ENCODE data around the gene PDPN. TPM values are rescaled to one million over a fixed set of nuclear protein-coding genes. Genes with fewer than 3 reads are reported as not detected.

The PDPN gene
- polyA plus RNA-seq, 1 of the 3 experiments (the other 2 are of a cell fraction) = not detected

- ChIA-PET CTCF (no interaction called here), POLR2A (no interaction called here)
- Histone ChIP-seq H3K9me2 (no peaks in the 10 kb centered on the region), H3K27ac (ENCODE audit: low read depth in 2 of 2, low read length in 1 of 2) (no peak overlapping the region), H3K9ac (no peak overlapping the region), H3K9me3 (no peaks in the 10 kb centered on the region), H3K4me2 (no peak overlapping the region), H3K79me2 (ENCODE audit: insufficient read depth) (no peaks in the 10 kb centered on the region), H3K36me3 (replicated peaks in 1 of 2; ENCODE audit: control insufficient read depth in 1 of 2, insufficient read depth in 2 of 2, low read length in 1 of 2) (no peaks in the 10 kb centered on the region), H3K4me3 (ENCODE audit: low read depth in 2 of 2, low read length in 1 of 2) (no peak overlapping the region), H3F3A (replicated peaks; ENCODE audit: insufficient read depth) (no peaks in the 10 kb centered on the region), H3K4me1 (ENCODE audit: control insufficient read depth in 1 of 2, insufficient read depth in 2 of 2, low read depth in 1 of 2, low read length in 1 of 2) (no peaks in the 10 kb centered on the region), H4K20me1 (ENCODE audit: insufficient read depth) (no peaks in the 10 kb centered on the region), H3K27me3 (ENCODE audit: insufficient read depth) (peaks cover 58% of the 10 kb centered on the region), H2AFZ (ENCODE audit: low read depth) (no peak overlapping the region)
- TF ChIP-seq ELF1 (IDR thresholded peaks at IDR 0.05) (no peak), FOXJ3 (CRISPR knock-in tag; IDR thresholded peaks at IDR 0.05) (no peak), CHD2 (IDR thresholded peaks at IDR 0.05; ENCODE audit: low read length, partially characterized antibody) (no peak), RXRA (IDR thresholded peaks at IDR 0.05; ENCODE audit: borderline replicate concordance, low read depth) (no peak), ZBTB33 (IDR thresholded peaks at IDR 0.05; ENCODE audit: borderline replicate concordance, low read depth) (no peak), FOSL2 (IDR thresholded peaks at IDR 0.05; ENCODE audit: borderline replicate concordance, low read depth) (no peak), TEAD4 (IDR thresholded peaks at IDR 0.05; ENCODE audit: borderline replicate concordance, insufficient read depth) (no peak), RCOR1 (IDR thresholded peaks at IDR 0.05; ENCODE audit: low read length) (no peak), SMC3 (IDR thresholded peaks at IDR 0.05; ENCODE audit: low read depth, low read length) (no peak), MXI1 (IDR thresholded peaks at IDR 0.05; ENCODE audit: low read depth, low read length) (no peak), SIN3A (IDR thresholded peaks at IDR 0.05; ENCODE audit: borderline replicate concordance, low read depth, low read length) (no peak), EZH2phosphoT487 (IDR thresholded peaks at IDR 0.05; ENCODE audit: borderline replicate concordance, low read depth) (no peak), IRF3 (IDR thresholded peaks at IDR 0.05; ENCODE audit: low read depth, low read length) (no peak), NRF1 (IDR thresholded peaks at IDR 0.05; ENCODE audit: low read depth, low read length) (no peak), TCF12 (IDR thresholded peaks at IDR 0.05) (no peak), PBX3 (IDR thresholded peaks at IDR 0.05) (no peak), RAD21 (IDR thresholded peaks at IDR 0.05; ENCODE audit: low read length) (no peak), MEF2A (IDR thresholded peaks at IDR 0.05; ENCODE audit: borderline replicate concordance, low read depth) (no peak)
- 14% methylated on average over 10 of the region's 47 CpGs for WGBS (ENCODE audit: low lambda C conversion rate)
- DNase-seq = no peak
These were observed 547 bp downstream of the PDPN start for GRCh38 chr1:13583966-13584791.
